Muscle of leg (tissue), 11 donors: Measurements from ENCODE around the gene ZFYVE28. TPM values are rescaled to one million over a fixed set of nuclear protein-coding genes. Genes with fewer than 3 reads are reported as not detected.
A peak's percentile ranks its signal among the peaks of the same experiment; 100 is the strongest.

Experiments
- DNase-seq: peaks from one replicate; pipeline ENCODE4 v3.0.0; 2013
- H3K27ac ChIP-seq: one replicate; pipeline ENCODE4 v1.5.1; 2013; ENCODE audit warnings: mild to moderate bottlenecking, low read length, control low read depth
- H3K27me3 ChIP-seq: one replicate; pipeline ENCODE4 v1.6.1; 2013; ENCODE audit warnings: low read length; ENCODE audit not compliant: control insufficient read depth, insufficient read depth
- H3K36me3 ChIP-seq: one replicate; pipeline ENCODE4 v1.6.1; 2013; ENCODE audit warnings: low read length; ENCODE audit not compliant: control insufficient read depth, insufficient read depth
- H3K4me1 ChIP-seq: one replicate; pipeline ENCODE4 v1.6.1; 2013; ENCODE audit warnings: low read length; ENCODE audit not compliant: control insufficient read depth, insufficient read depth
- H3K4me3 ChIP-seq: one replicate; pipeline ENCODE4 v1.5.1; 2013; ENCODE audit warnings: low read length, control low read depth
- H3K9me3 ChIP-seq: replicated peaks from 2 replicates; pipeline ENCODE4 v1.6.1; 2013; ENCODE audit warnings: low read depth, low read length; ENCODE audit not compliant: control insufficient read depth
- WGBS: methylation state at CpG from one replicate; pipeline ENCODE4 v1.1.5; 2013; ENCODE audit warnings: missing lambda C conversion rate; ENCODE audit not compliant: insufficient coverage; 5-methylcytosine and 5-hydroxymethylcytosine counted together
- polyA plus RNA-seq, 8 donors: library from polyadenylated mRNA; unstranded; fragments of 120-200 nt; gene quantifications; one replicate each; pipeline versions ENCODE4 v1.2.1 to v1.2.3, GENCODE V29; 2013; ENCODE audit warnings: inconsistent platforms in 1 of 8, low replicate concordance in 1 of 8; ENCODE audit not compliant: insufficient read length in 8 of 8, insufficient read depth in 1 of 8
- total RNA-seq: library from RNA; stranded (reverse); fragments of 120-200 nt; gene quantifications from one replicate; pipeline ENCODE4 v1.2.4, GENCODE V29; 2013

ZFYVE28 gene
- total and polyA plus RNA-seq, 9 donors, result 0.94 to 3.1 (median 1.6) TPM

GRCh38 chr4:2270341-2271165 lies 147.9 kb downstream of the ZFYVE28 start:
- Histone ChIP-seq H3K9me3 (no peaks in the 10 kb centered on the region), H3K4me1 (peaks cover 31% of the 10 kb centered on the region), H3K27ac (no peak overlapping the region), H3K27me3 (no peaks in the 10 kb centered on the region), H3K4me3 (no peak overlapping the region), H3K36me3 (no peaks in the 10 kb centered on the region)
- DNase-seq, result no peak
- 82% methylated on average over 28 of the region's 34 CpGs for WGBS

GRCh38 chr4:2269618-2270163 lies 148.8 kb downstream of the ZFYVE28 start:
- peak; percentile 54 for DNase-seq
- 69% methylated on average over 8 of the region's 12 CpGs for WGBS
- Histone ChIP-seq H3K4me1 (peaks cover 39% of the 10 kb centered on the region), H3K4me3 (no peak overlapping the region), H3K36me3 (no peaks in the 10 kb centered on the region), H3K27ac (no peak overlapping the region), H3K27me3 (no peaks in the 10 kb centered on the region), H3K9me3 (no peaks in the 10 kb centered on the region)

- H3K27ac ChIP-seq, result no peak overlapping the region
- DNase-seq, result no peak
- WGBS, result 48% methylated on average over 3 of the region's 6 CpGs
- H3K27me3 ChIP-seq, result no peaks in the 10 kb centered on the region
- no peaks in the 10 kb centered on the region for H3K36me3 ChIP-seq
- H3K9me3 ChIP-seq, result no peaks in the 10 kb centered on the region
- H3K4me3 ChIP-seq, result no peak overlapping the region
- H3K4me1 ChIP-seq, result peaks cover 44% of the 10 kb centered on the region
Measured at GRCh38 chr4:2269206-2269531, 149.3 kb downstream of the ZFYVE28 start.

- H3K4me1 ChIP-seq, result peaks cover 47% of the 10 kb centered on the region
- 69% methylated on average over 22 of the region's 22 CpGs for WGBS
- H3K9me3 ChIP-seq, result no peaks in the 10 kb centered on the region
- DNase-seq, result no peak
- no peak overlapping the region for H3K27ac ChIP-seq
- no peaks in the 10 kb centered on the region for H3K36me3 ChIP-seq
- no peak overlapping the region for H3K4me3 ChIP-seq
- no peaks in the 10 kb centered on the region for H3K27me3 ChIP-seq
Measured at GRCh38 chr4:2268357-2269205, 149.9 kb downstream of the ZFYVE28 start.

- no peak for DNase-seq
- WGBS, result 77% methylated on average over 10 of the region's 12 CpGs
- no peak overlapping the region for H3K27ac ChIP-seq
Measured at GRCh38 chr4:2267841-2268240, 150.6 kb downstream of the ZFYVE28 start.

GRCh38 chr4:2267320-2267811 lies 151.1 kb downstream of the ZFYVE28 start:
- Histone ChIP-seq H3K27me3 (no peaks in the 10 kb centered on the region), H3K4me3 (no peak overlapping the region), H3K4me1 (peaks cover 55% of the 10 kb centered on the region), H3K9me3 (no peaks in the 10 kb centered on the region), H3K27ac (no peak overlapping the region), H3K36me3 (no peaks in the 10 kb centered on the region)
- WGBS, result 74% methylated on average over 6 of the region's 18 CpGs
- no peak for DNase-seq

More at GRCh38 chr4:2267841-2268240, 150.6 kb downstream of the ZFYVE28 start:
- Histone ChIP-seq H3K4me1 (peaks cover 52% of the 10 kb centered on the region), H3K36me3 (no peaks in the 10 kb centered on the region), H3K9me3 (no peaks in the 10 kb centered on the region), H3K4me3 (no peak overlapping the region), H3K27me3 (no peaks in the 10 kb centered on the region)

GRCh38 chr4:2266821-2267220 lies 151.6 kb downstream of the ZFYVE28 start:
- Histone ChIP-seq H3K4me3 (no peak overlapping the region), H3K9me3 (no peaks in the 10 kb centered on the region), H3K27ac (no peak overlapping the region), H3K4me1 (peaks cover 55% of the 10 kb centered on the region), H3K36me3 (no peaks in the 10 kb centered on the region), H3K27me3 (no peaks in the 10 kb centered on the region)
- DNase-seq, result no peak
- 100% methylated on average over 3 of the region's 5 CpGs for WGBS

- no peaks in the 10 kb centered on the region for H3K9me3 ChIP-seq
- H3K27ac ChIP-seq, result peak overlapping the region; percentile 18
- 20% methylated on average over 3 of the region's 8 CpGs for WGBS
- no peak overlapping the region for H3K4me3 ChIP-seq
- H3K36me3 ChIP-seq, result no peaks in the 10 kb centered on the region
- no peaks in the 10 kb centered on the region for H3K27me3 ChIP-seq
- DNase-seq, result peak; percentile 78
- H3K4me1 ChIP-seq, result peaks cover 55% of the 10 kb centered on the region
Measured at GRCh38 chr4:2266181-2266580, 152.3 kb downstream of the ZFYVE28 start.

- Histone ChIP-seq H3K36me3 (peaks cover under 1% of the 10 kb centered on the region), H3K4me1 (peaks cover 60% of the 10 kb centered on the region), H3K4me3 (no peak overlapping the region), H3K27me3 (no peaks in the 10 kb centered on the region), H3K27ac (peak overlapping the region; percentile 18), H3K9me3 (no peaks in the 10 kb centered on the region)
- DNase-seq, result no peak
- 64% methylated on average over 15 of the region's 19 CpGs for WGBS
Measured at GRCh38 chr4:2265113-2266110, 153.0 kb downstream of the ZFYVE28 start.
